ENCODE results near the gene SIK2. TPM values are rescaled to one million over a fixed set of nuclear protein-coding genes. Genes with fewer than 3 reads are reported as not detected.

The SIK2 gene
- total and polyA plus RNA-seq, 9 of the 15 experiments (the other 6 are each of a cell fraction or from before 2014, with no cell fraction given): 0.74 to 11.6 (median 3.8) TPM

DNA sequence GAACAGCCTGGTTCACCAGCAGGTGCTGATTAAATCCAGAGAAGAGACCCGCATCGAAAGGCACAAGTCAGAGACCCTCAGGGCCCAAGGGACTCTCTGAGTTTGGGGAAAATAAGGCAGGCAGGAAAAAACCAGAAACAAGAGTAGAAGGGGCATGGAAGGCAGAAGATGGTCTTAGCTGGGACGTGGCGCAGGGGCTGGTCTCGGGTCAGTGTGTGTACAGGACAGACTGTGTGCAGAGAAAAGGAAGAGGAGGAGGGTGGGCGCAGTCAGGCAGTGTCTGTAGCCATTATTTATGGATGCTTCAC is 132.7 kb downstream of the SIK2 start:
- ATAC-seq (no peak), DNase-seq (ENCODE audit: extremely low read depth in 1 of 4, low spot score in 3 of 4) (no peak), FAIRE-seq (no peak)
- Histone ChIP-seq H3K4me2 (ENCODE audit: insufficient read depth, low read length) (no peak overlapping the region), H3K4me1 (replicated peaks in 1 of 2; ENCODE audit: control insufficient read depth in 2 of 2, insufficient read depth in 2 of 2, low read length in 2 of 2) (peaks cover 4 to 15% of the 10 kb centered on the region in 2 experiments; a peak in 4 of 5 replicates), H3K27me3 (ENCODE audit: control insufficient read depth in 2 of 2, insufficient read depth in 2 of 2, low read length in 2 of 2) (no peaks in the 10 kb centered on the region), H3K36me3 (ENCODE audit: control insufficient read depth, insufficient read depth, low read length) (peaks cover 20% of the 10 kb centered on the region; the same call in 1 of the 3 replicates), H3K9me3 (replicated peaks; ENCODE audit: control insufficient read depth, insufficient read depth, low read depth, low read length) (no peaks in the 10 kb centered on the region), H3K79me2 (ENCODE audit: control insufficient read depth, insufficient read depth, low read length) (no peaks in the 10 kb centered on the region), H3K9me1 (ENCODE audit: control insufficient read depth, insufficient read depth, low read length) (no peaks in the 10 kb centered on the region), H3K27ac (ENCODE audit: extremely low read depth, low read depth, low read length) (no peak overlapping the region), H2AFZ (ENCODE audit: low read depth, low read length) (no peak overlapping the region), H4K20me1 (replicated peaks; ENCODE audit: control insufficient read depth, insufficient read depth, low read length) (peaks cover 4% of the 10 kb centered on the region; the same call in 1 of the 2 replicates), H3K4me3 (no peak overlapping the region), H3K9ac (ENCODE audit: insufficient read depth in 1 of 2, low read depth in 2 of 2, low read length in 2 of 2) (no peak overlapping the region)
- in situ Hi-C loops (cut with MboI) (no loop called here), intact Hi-C loops (cut with micrococcal nuclease) (no loop called here)
- ChIA-PET CTCF (ENCODE audit: low intra/inter-chr PET ratio) (no interaction called here), POLR2A (interaction anchor here (0.7 to 1.2 kb wide), 5 partner anchors 11 to 124 kb away, joined by 3 to 6 read pairs (median 4); no protein-coding TSS in a partner anchor)
- WGBS (ENCODE audit: insufficient coverage, low coverage, missing lambda C conversion rate): 82% methylated on average over 6 of the region's 6 CpGs
- BruUV-seq (replicated peaks): no TSS peak
- TF ChIP-seq, protein P1, sequence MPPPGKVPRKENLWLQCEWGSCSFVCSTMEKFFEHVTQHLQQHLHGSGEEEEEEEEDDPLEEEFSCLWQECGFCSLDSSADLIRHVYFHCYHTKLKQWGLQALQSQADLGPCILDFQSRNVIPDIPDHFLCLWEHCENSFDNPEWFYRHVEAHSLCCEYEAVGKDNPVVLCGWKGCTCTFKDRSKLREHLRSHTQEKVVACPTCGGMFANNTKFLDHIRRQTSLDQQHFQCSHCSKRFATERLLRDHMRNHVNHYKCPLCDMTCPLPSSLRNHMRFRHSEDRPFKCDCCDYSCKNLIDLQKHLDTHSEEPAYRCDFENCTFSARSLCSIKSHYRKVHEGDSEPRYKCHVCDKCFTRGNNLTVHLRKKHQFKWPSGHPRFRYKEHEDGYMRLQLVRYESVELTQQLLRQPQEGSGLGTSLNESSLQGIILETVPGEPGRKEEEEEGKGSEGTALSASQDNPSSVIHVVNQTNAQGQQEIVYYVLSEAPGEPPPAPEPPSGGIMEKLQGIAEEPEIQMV (tag; conservative IDR thresholded peaks at IDR 0.05; ENCODE audit: low read depth): no peak
- TF ChIP-seq, protein P2, sequence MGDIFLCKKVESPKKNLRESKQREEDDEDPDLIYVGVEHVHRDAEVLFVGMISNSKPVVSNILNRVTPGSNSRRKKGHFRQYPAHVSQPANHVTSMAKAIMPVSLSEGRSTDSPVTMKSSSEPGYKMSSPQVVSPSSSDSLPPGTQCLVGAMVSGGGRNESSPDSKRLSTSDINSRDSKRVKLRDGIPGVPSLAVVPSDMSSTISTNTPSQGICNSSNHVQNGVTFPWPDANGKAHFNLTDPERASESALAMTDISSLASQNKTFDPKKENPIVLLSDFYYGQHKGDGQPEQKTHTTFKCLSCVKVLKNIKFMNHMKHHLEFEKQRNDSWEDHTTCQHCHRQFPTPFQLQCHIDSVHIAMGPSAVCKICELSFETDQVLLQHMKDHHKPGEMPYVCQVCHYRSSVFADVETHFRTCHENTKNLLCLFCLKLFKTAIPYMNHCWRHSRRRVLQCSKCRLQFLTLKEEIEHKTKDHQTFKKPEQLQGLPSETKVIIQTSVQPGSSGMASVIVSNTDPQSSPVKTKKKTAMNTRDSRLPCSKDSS (IDR thresholded peaks at IDR 0.05; ENCODE audit: low read depth, partially characterized antibody): no peak
- no peak for TF ChIP-seq ZNF282 (CRISPR knock-in tag; IDR thresholded peaks at IDR 0.05)
- TF ChIP-seq, protein P3, sequence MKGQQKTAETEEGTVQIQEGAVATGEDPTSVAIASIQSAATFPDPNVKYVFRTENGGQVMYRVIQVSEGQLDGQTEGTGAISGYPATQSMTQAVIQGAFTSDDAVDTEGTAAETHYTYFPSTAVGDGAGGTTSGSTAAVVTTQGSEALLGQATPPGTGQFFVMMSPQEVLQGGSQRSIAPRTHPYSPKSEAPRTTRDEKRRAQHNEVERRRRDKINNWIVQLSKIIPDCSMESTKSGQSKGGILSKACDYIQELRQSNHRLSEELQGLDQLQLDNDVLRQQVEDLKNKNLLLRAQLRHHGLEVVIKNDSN (CRISPR knock-in tag; IDR thresholded peaks at IDR 0.05): no peak
- no peak for TF ChIP-seq HDAC2 (IDR thresholded peaks at IDR 0.05)
- TF ChIP-seq NFYB (IDR thresholded peaks at IDR 0.05; ENCODE audit: extremely low read depth, insufficient read length): no peak
- no peak for TF ChIP-seq TBP (optimal IDR thresholded peaks at IDR 0.05; ENCODE audit: low read depth, low read length)
- TF ChIP-seq CSDE1 (IDR thresholded peaks at IDR 0.05): no peak
- TF ChIP-seq STAT5B (CRISPR knock-in tag; IDR thresholded peaks at IDR 0.05): no peak
- TF ChIP-seq ZNF165 (CRISPR knock-in tag; IDR thresholded peaks at IDR 0.05; ENCODE audit: borderline replicate concordance): no peak
- no peak for TF ChIP-seq KDM4B (IDR thresholded peaks at IDR 0.05; ENCODE audit: borderline replicate concordance in 2 of 2, low read depth in 1 of 2)
- TF ChIP-seq CCAR2 (IDR thresholded peaks at IDR 0.05; ENCODE audit: low read depth, low read length): no peak
- no peak for TF ChIP-seq NFE2 (IDR thresholded peaks at IDR 0.05; ENCODE audit: low read depth)
- TF ChIP-seq HNRNPL (IDR thresholded peaks at IDR 0.05; ENCODE audit: low read depth, low read length): no peak
- no peak for TF ChIP-seq FOSL1 (tag; conservative IDR thresholded peaks at IDR 0.05)
- no peak for TF ChIP-seq BRD4 (IDR thresholded peaks at IDR 0.05)
- no peak for TF ChIP-seq RUNX1 (IDR thresholded peaks at IDR 0.05; ENCODE audit: low read depth)
